GM23248 (cell line): ENCODE data around the gene ADORA3. TPM values are rescaled to one million over a fixed set of nuclear protein-coding genes. Genes with fewer than 3 reads are reported as not detected.

ENCODE experiments used
- DNase-seq: peaks from one replicate; pipeline ENCODE4 v3.0.0-alpha.2; 2015
- H2AFZ ChIP-seq: fragments of 200-600 bp; sonication (generic); 2 replicates; pipeline ENCODE4 v1.6.1; 2016; ENCODE audit warnings: antibody characterized with exemption
- H3F3A ChIP-seq: fragments of 200-600 bp; sonication (generic); 2 replicates; pipeline ENCODE4 v1.6.1; 2016; ENCODE audit warnings: mild to moderate bottlenecking, antibody characterized with exemption, mixed run types; ENCODE audit not compliant: insufficient read depth
- H3K27ac ChIP-seq: fragments of 200-600 bp; sonication (generic); 2 replicates; pipeline ENCODE4 v1.5.1; 2016; ENCODE audit warnings: mild to moderate bottlenecking
- H3K27me3 ChIP-seq: fragments of 200-600 bp; sonication (generic); replicated peaks from 2 replicates; pipeline ENCODE4 v1.6.1; 2016; ENCODE audit warnings: mild to moderate bottlenecking; ENCODE audit not compliant: insufficient read depth
- H3K36me3 ChIP-seq: fragments of 200-600 bp; sonication (generic); 2 replicates; pipeline ENCODE4 v1.6.1; 2016; ENCODE audit warnings: low read depth, mild to moderate bottlenecking
- H3K4me1 ChIP-seq: fragments of 200-600 bp; sonication (generic); 2 replicates; pipeline ENCODE4 v1.6.1; 2016; ENCODE audit warnings: mild to moderate bottlenecking; ENCODE audit not compliant: insufficient read depth
- H3K4me2 ChIP-seq: fragments of 200-600 bp; sonication (generic); one replicate; pipeline ENCODE4 v1.6.1; 2016; ENCODE audit warnings: mild to moderate bottlenecking; ENCODE audit not compliant: unreplicated experiment
- H3K4me3 ChIP-seq: fragments of 200-600 bp; sonication (generic); 2 replicates; pipeline ENCODE4 v1.5.1; 2016; ENCODE audit warnings: mild to moderate bottlenecking
- H3K79me2 ChIP-seq: fragments of 200-600 bp; sonication (generic); 2 replicates; pipeline ENCODE4 v1.6.1; 2016; ENCODE audit warnings: mild to moderate bottlenecking; ENCODE audit not compliant: insufficient read depth
- H3K9ac ChIP-seq: fragments of 200-600 bp; sonication (generic); 2 replicates; pipeline ENCODE4 v1.6.1; 2016; ENCODE audit warnings: mild to moderate bottlenecking
- H3K9me2 ChIP-seq: fragments of 200-600 bp; sonication (generic); 2 replicates; pipeline ENCODE4 v1.6.1; 2016; ENCODE audit warnings: mixed run types, mild to moderate bottlenecking, moderate library complexity; ENCODE audit not compliant: insufficient read depth
- H3K9me3 ChIP-seq: fragments of 200-600 bp; sonication (generic); one replicate; pipeline ENCODE4 v1.6.1; 2017; ENCODE audit warnings: low read depth
- H4K20me1 ChIP-seq: fragments of 200-600 bp; sonication (generic); 2 replicates; pipeline ENCODE4 v1.6.0; 2016; ENCODE audit not compliant: insufficient read depth
- EZH2 ChIP-seq: fragments of 200-600 bp; sonication (generic); IDR thresholded peaks from 2 replicates; pipeline ENCODE4 v1.6.1; 2018; ENCODE audit warnings: antibody characterized with exemption, mild to moderate bottlenecking; ENCODE audit not compliant: insufficient read depth, poor library complexity, severe bottlenecking
- EZH2phosphoT487 ChIP-seq: fragments of 200-600 bp; sonication (generic); IDR thresholded peaks from 2 replicates; pipeline ENCODE4 v1.6.1; 2018; ENCODE audit warnings: antibody characterized with exemption, moderate library complexity, mild to moderate bottlenecking, low read depth; ENCODE audit not compliant: insufficient read depth
- WGBS, 2 experiments: methylation state at CpG; one replicate each; pipeline ENCODE4 v1.1.6; 2015 to 2017; ENCODE audit warnings: low lambda C conversion rate in 2 of 2, low coverage in 1 of 2; ENCODE audit errors: missing lambda C conversion rate in 2 of 2; 5-methylcytosine and 5-hydroxymethylcytosine counted together
- in situ Hi-C: fragments of 300-500 bp; cut with MboI; formaldehyde crosslinking; loops from 2 replicates; pipeline ENCODE4 v1.15.0; 2020
- polyA plus RNA-seq: library from polyadenylated mRNA; unstranded; fragments of >200 nt; fragmentation: Nextera tagmentation; extraction: Ambion mirVana; gene quantifications from 2 replicates; pipeline ENCODE4 v1.2.1, GENCODE V29; 2016
- total RNA-seq: library from RNA; depleted of rRNA; stranded (reverse); fragments of >200 nt; shearing (Covaris generic); gene quantifications from 2 replicates; pipeline ENCODE4 v1.2.3, GENCODE V29; 2014

Gene ADORA3
- total and polyA plus RNA-seq, 2 experiments from 2014 or later = not detected

GRCh38 chr1:111505641-111506119 is 2.2 kb upstream of the ADORA3 start:
- Histone ChIP-seq H2AFZ (no peak overlapping the region; the same call in 1 of the 2 replicates), H3K79me2 (no peaks in the 10 kb centered on the region), H3K4me1 (peaks cover 10% of the 10 kb centered on the region), H3K9me2 (no peaks in the 10 kb centered on the region), H3K27ac (no peak overlapping the region), H3K4me3 (no peak overlapping the region), H3K4me2 (no peak overlapping the region), H3K9me3 (no peaks in the 10 kb centered on the region), H3K36me3 (no peaks in the 10 kb centered on the region), H4K20me1 (no peaks in the 10 kb centered on the region), H3K9ac (no peak overlapping the region), H3F3A (peaks cover 5% of the 10 kb centered on the region; the same call in 1 of the 2 replicates), H3K27me3 (0 out of 2 replicates have a peak, but pooled peaks cover 6% of the 10 kb centered on the region)
- in situ Hi-C loops = no loop called here
- DNase-seq = no peak
- WGBS, 2 experiments = 81 to 82% methylated on average over 6 of the region's 6 CpGs
- TF ChIP-seq EZH2phosphoT487 (no peak), EZH2 (no peak)

GRCh38 chr1:111504097-111504496 is 664 bp upstream of the ADORA3 start:
- DNase-seq = no peak
- TF ChIP-seq EZH2 (no peak), EZH2phosphoT487 (no peak)
- peaks cover 5% of the 10 kb centered on the region; the same call in 1 of the 2 replicates for H3F3A ChIP-seq
- no peaks in the 10 kb centered on the region for H3K9me2 ChIP-seq
- 48 to 54% methylated on average over 6 of the region's 6 CpGs for WGBS, 2 experiments
- no peaks in the 10 kb centered on the region for H3K36me3 ChIP-seq
- no peak overlapping the region for H3K4me2 ChIP-seq
- H2AFZ ChIP-seq = no peak overlapping the region
- no peak overlapping the region for H3K9ac ChIP-seq
- H4K20me1 ChIP-seq = no peaks in the 10 kb centered on the region
- no peaks in the 10 kb centered on the region for H3K9me3 ChIP-seq
- no peak overlapping the region for H3K27ac ChIP-seq
- in situ Hi-C loops = no loop called here
- H3K4me3 ChIP-seq = no peak overlapping the region
- peaks cover 10% of the 10 kb centered on the region for H3K4me1 ChIP-seq
- H3K79me2 ChIP-seq = no peaks in the 10 kb centered on the region
- H3K27me3 ChIP-seq = peaks cover 6% of the 10 kb centered on the region; the same call in 1 of the 2 replicates

- no peak overlapping the region for H3K9ac ChIP-seq
- no peaks in the 10 kb centered on the region for H3K79me2 ChIP-seq
- no peak overlapping the region for H3K4me3 ChIP-seq
- no peak for TF ChIP-seq EZH2phosphoT487
- no peak for TF ChIP-seq EZH2
- no peak overlapping the region for H3K4me2 ChIP-seq
- DNase-seq = no peak
- 43 to 49% methylated on average over 7 of the region's 7 CpGs for WGBS, 2 experiments
- H2AFZ ChIP-seq = no peak overlapping the region
- H3K27me3 ChIP-seq = peaks cover 6% of the 10 kb centered on the region; the same call in 1 of the 2 replicates
- no peaks in the 10 kb centered on the region for H3F3A ChIP-seq
- no peaks in the 10 kb centered on the region for H3K9me2 ChIP-seq
- H3K9me3 ChIP-seq = no peaks in the 10 kb centered on the region
- in situ Hi-C loops = no loop called here
- H3K4me1 ChIP-seq = no peaks in the 10 kb centered on the region
- H4K20me1 ChIP-seq = no peaks in the 10 kb centered on the region
- H3K36me3 ChIP-seq = no peaks in the 10 kb centered on the region
- H3K27ac ChIP-seq = no peak overlapping the region
These were observed 1.8 kb downstream of the ADORA3 start for GRCh38 chr1:111501645-111502044.

- no peak overlapping the region for H3K9ac ChIP-seq
- no peaks in the 10 kb centered on the region for H3K4me1 ChIP-seq
- no peaks in the 10 kb centered on the region for H4K20me1 ChIP-seq
- H3K27me3 ChIP-seq = peaks cover 10% of the 10 kb centered on the region; the same call in 1 of the 2 replicates
- WGBS, 2 experiments = 66 to 67% methylated on average over 4 to 5 of the region's 5 CpGs
- H3K4me3 ChIP-seq = no peak overlapping the region
- in situ Hi-C loops = loop anchor here (10.0 to 25.0 kb wide), 2 partner anchors 166 to 863 kb away; no protein-coding TSS in a partner anchor
- H2AFZ ChIP-seq = no peak overlapping the region
- no peaks in the 10 kb centered on the region for H3K79me2 ChIP-seq
- H3K9me3 ChIP-seq = no peaks in the 10 kb centered on the region
- no peaks in the 10 kb centered on the region for H3F3A ChIP-seq
- H3K27ac ChIP-seq = no peak overlapping the region
- H3K36me3 ChIP-seq = no peaks in the 10 kb centered on the region
- no peak overlapping the region for H3K4me2 ChIP-seq
- no peak for TF ChIP-seq EZH2
- no peak for TF ChIP-seq EZH2phosphoT487
- no peaks in the 10 kb centered on the region for H3K9me2 ChIP-seq
- no peak for DNase-seq
These were observed 4.2 kb downstream of the ADORA3 start for GRCh38 chr1:111499026-111499785.
